GM13976 (cell line): ENCODE measurements around the gene PITX1.

ENCODE experiments used
- DNase-seq: peaks from one replicate; pipeline ENCODE4 v3.0.0; 2012; ENCODE audit warnings: low spot score
- CTCF ChIP-seq: IDR thresholded peaks from 2 replicates; pipeline ENCODE4 v1.5.1; 2012; ENCODE audit warnings: borderline replicate concordance, mild to moderate bottlenecking; ENCODE audit not compliant: insufficient read depth; ENCODE audit errors: extremely low read depth, missing control alignments, control extremely low read depth
- in situ Hi-C: fragments of 300-500 bp; cut with MboI; formaldehyde crosslinking; loops from one replicate; pipeline ENCODE4 v1.12.0; 2022; ENCODE audit warnings: low sequenced_read_pairs, mixed read lengths, inconsistent platforms; ENCODE audit not compliant: unreplicated experiment

Gene PITX1

GRCh38 chr5:135012033-135012588 is 21.9 kb downstream of the PITX1 start:
- no peak for TF ChIP-seq CTCF
- DNase-seq, result no peak
- in situ Hi-C loops, result no loop called here

GRCh38 chr5:135011355-135012032 is 22.5 kb downstream of the PITX1 start:
- in situ Hi-C loops, result no loop called here
- no peak for TF ChIP-seq CTCF

GRCh38 chr5:135010502-135011354 is 23.3 kb downstream of the PITX1 start:
- TF ChIP-seq CTCF, result no peak
- in situ Hi-C loops, result no loop called here
- no peak for DNase-seq

More at GRCh38 chr5:135011355-135012032, 22.5 kb downstream of the PITX1 start:
- DNase-seq, result no peak

- TF ChIP-seq CTCF, result no peak
- in situ Hi-C loops, result no loop called here
- no peak for DNase-seq
These were observed 24.1 kb downstream of the PITX1 start for GRCh38 chr5:135009736-135010501.

GRCh38 chr5:135008981-135009735 is 24.9 kb downstream of the PITX1 start:
- no peak for TF ChIP-seq CTCF
- DNase-seq, result peak; percentile 20
- in situ Hi-C loops, result no loop called here
